GM12878 (cell line): ENCODE data around the gene ABCG1. TPM values are rescaled to one million over a fixed set of nuclear protein-coding genes. Genes with fewer than 3 reads are reported as not detected.

Source experiments
- ATAC-seq: fragments of 200-7000 bp; cut with Tn5 transposase; 3 replicates; pipeline ENCODE4 v1.9.1; 2020; ENCODE audit warnings: mild to moderate bottlenecking, moderate library complexity
- BruUV-seq: library from RNA; stranded (reverse); fragments of 400-500 nt; replicated peaks from 2 replicates; lab custom pipeline; 2021; lab: Mats Ljungman, UMichigan
- CTCF ChIA-PET: fragments of 300-600 bp; sonication (Branson Sonifier 250); formaldehyde crosslinking; extraction: SDS; loops from one replicate; lab custom pipeline; 2021; ENCODE audit warnings: inconsistent platforms; lab: Yijun Ruan, JAX
- POLR2A ChIA-PET: fragments of 350-600 bp; formaldehyde crosslinking; extraction: SDS; loops from one replicate; lab custom pipeline; 2021; ENCODE audit warnings: inconsistent platforms; lab: Charles Lee
- RAD21 ChIA-PET: fragments of 300-600 bp; sonication (Branson Sonifier 250); formaldehyde crosslinking; loops from one replicate; lab custom pipeline; 2023; ENCODE audit warnings: antibody characterized with exemption; ENCODE audit not compliant: unreplicated experiment; lab: Charles Lee
- SMC1A ChIA-PET: fragments of 300-600 bp; sonication (Branson Sonifier 250); formaldehyde crosslinking; loops from one replicate; lab custom pipeline; 2023; ENCODE audit not compliant: unreplicated experiment, uncharacterized antibody; lab: Charles Lee
- DNase-seq: peaks from one replicate; pipeline ENCODE4 v3.0.0-alpha.2; 2011; ENCODE audit warnings: low read depth, low spot score
- FAIRE-seq: peaks from 3 replicates; lab custom pipeline; 2011; peaks lifted over from hg19 to GRCh38; lab: Jason Lieb, UNC
- H2AFZ ChIP-seq: 2 replicates; pipeline ENCODE4 v1.6.0; 2011; ENCODE audit warnings: low read depth, low read length, control low read depth; ENCODE audit not compliant: control insufficient read depth
- H3K27ac ChIP-seq: 2 replicates; pipeline ENCODE4 v1.5.1; 2011; ENCODE audit warnings: control low read depth; ENCODE audit not compliant: control insufficient read depth, insufficient read depth
- H3K27me3 ChIP-seq, 2 experiments: replicated peaks in 1 of 2; 2 replicates each; pipeline versions ENCODE4 v1.6.0 to v1.6.1; 2011; ENCODE audit warnings: low read length in 1 of 2; ENCODE audit not compliant: control insufficient read depth in 2 of 2, insufficient read depth in 2 of 2
- H3K36me3 ChIP-seq, 2 experiments: 2 replicates each; pipeline ENCODE4 v1.5.1; 2011; ENCODE audit warnings: low read length in 1 of 2; ENCODE audit not compliant: control insufficient read depth in 2 of 2, insufficient read depth in 2 of 2
- H3K4me1 ChIP-seq: 2 replicates; pipeline ENCODE4 v1.6.1; 2011; ENCODE audit warnings: mild to moderate bottlenecking, low read length, moderate library complexity, mixed read lengths; ENCODE audit not compliant: control insufficient read depth, insufficient read depth
- H3K4me2 ChIP-seq: 2 replicates; pipeline ENCODE4 v1.6.0; 2011; ENCODE audit warnings: control low read depth; ENCODE audit not compliant: control insufficient read depth, insufficient read depth
- H3K4me3 ChIP-seq: fragments of 200-600 bp; sonication (generic); 2 replicates; pipeline ENCODE4 v1.5.1; 2016
- H3K79me2 ChIP-seq: 2 replicates; pipeline ENCODE4 v1.6.0; 2011; ENCODE audit warnings: low read length; ENCODE audit not compliant: control insufficient read depth, insufficient read depth
- H3K9ac ChIP-seq: 2 replicates; pipeline ENCODE4 v1.8.0; 2011; ENCODE audit warnings: low read length, control low read depth, mixed read lengths; ENCODE audit not compliant: control insufficient read depth, insufficient read depth
- H3K9me3 ChIP-seq: replicated peaks from 3 replicates; pipeline ENCODE4 v1.5.1; 2011; ENCODE audit warnings: mild to moderate bottlenecking, low read length; ENCODE audit not compliant: control insufficient read depth, insufficient read depth
- H4K20me1 ChIP-seq: 2 replicates; pipeline ENCODE4 v1.6.0; 2011; ENCODE audit not compliant: control insufficient read depth, insufficient read depth
- FOXM1 ChIP-seq: IDR thresholded peaks from 2 replicates; pipeline ENCODE4 v1.6.1; 2012; ENCODE audit warnings: low read depth, mild to moderate bottlenecking, inconsistent platforms, low read length, moderate library complexity
- HDAC6 ChIP-seq: fragments of 200-600 bp; sonication (generic); IDR thresholded peaks from one replicate; pipeline ENCODE4 v1.8.0; 2017; ENCODE audit warnings: antibody characterized with exemption; ENCODE audit not compliant: unreplicated experiment
- RFX5 ChIP-seq: IDR thresholded peaks from 2 replicates; pipeline ENCODE4 v1.6.1; 2011; ENCODE audit warnings: low read depth, low read length, improper control_type of control experiment
- STAT3 ChIP-seq: IDR thresholded peaks from 2 replicates; pipeline ENCODE4 v1.6.1; 2011; ENCODE audit warnings: low read depth, low read length, improper control_type of control experiment
- TARDBP ChIP-seq: IDR thresholded peaks from 2 replicates; pipeline ENCODE4 v1.6.1; 2016; ENCODE audit warnings: borderline replicate concordance
- WRNIP1 ChIP-seq: IDR thresholded peaks from 2 replicates; pipeline ENCODE4 v1.6.1; 2011; ENCODE audit warnings: low read depth, low read length, improper control_type of control experiment, borderline replicate concordance
- ZNF622 ChIP-seq: fragments of 450-650 bp; IDR thresholded peaks from 2 replicates; pipeline ENCODE4 v1.6.1; 2017; ENCODE audit warnings: mild to moderate bottlenecking, inconsistent platforms
- WGBS: methylation state at CpG from one replicate; pipeline ENCODE4 v1.1.6; 2016; ENCODE audit warnings: low lambda C conversion rate; ENCODE audit not compliant: insufficient replicate concordance, insufficient coverage; ENCODE audit errors: missing lambda C conversion rate; 5-methylcytosine and 5-hydroxymethylcytosine counted together
- in situ Hi-C: fragments of 300-500 bp; cut with MboI; formaldehyde crosslinking; loops from 9 replicates; pipeline ENCODE4 v1.14.3; 2018; ENCODE audit warnings: mixed read lengths
- intact Hi-C: fragments of 100-400 bp; cut with micrococcal nuclease; formaldehyde crosslinking; loops from one replicate; pipeline ENCODE4 v1.14.2; 2022; ENCODE audit not compliant: unreplicated experiment
- polyA plus RNA-seq, 11 experiments: library from polyadenylated mRNA; depleted of rRNA in 4 of 11; unstranded in 6 of 11; stranded (reverse) in 5 of 11; fragments of >200 nt; fragmentation: Nextera tagmentation in 4 of 11; fragmentation: Illumina TruSeq in 1 of 11; extraction: Ambion mirVana in 4 of 11; extraction: Trizol in 1 of 11; gene quantifications; 1 replicate in 1 of 11; 2 replicates in 10 of 11; pipeline versions ENCODE4 v1.2.1 to v1.2.3, GENCODE V29; 2011 to 2016; ENCODE audit warnings: inconsistent platforms in 2 of 11, missing spikeins in 2 of 11, low read depth in 1 of 11
- total RNA-seq, 4 experiments: library from RNA; depleted of rRNA in 3 of 4; stranded (reverse); fragments of >200 nt in 3 of 4; fragmentation: Illumina TruSeq in 1 of 4; extraction: Trizol in 1 of 4; gene quantifications; 2 replicates each; pipeline versions ENCODE4 v1.2.1 to v1.2.3, GENCODE V29; 2013 to 2021

ABCG1 gene
- total and polyA plus RNA-seq, 10 of the 15 experiments (the other 5 are each of a cell fraction or from before 2014, with no cell fraction given) = 0.59 to 19.3 (median 5.7) TPM

DNA sequence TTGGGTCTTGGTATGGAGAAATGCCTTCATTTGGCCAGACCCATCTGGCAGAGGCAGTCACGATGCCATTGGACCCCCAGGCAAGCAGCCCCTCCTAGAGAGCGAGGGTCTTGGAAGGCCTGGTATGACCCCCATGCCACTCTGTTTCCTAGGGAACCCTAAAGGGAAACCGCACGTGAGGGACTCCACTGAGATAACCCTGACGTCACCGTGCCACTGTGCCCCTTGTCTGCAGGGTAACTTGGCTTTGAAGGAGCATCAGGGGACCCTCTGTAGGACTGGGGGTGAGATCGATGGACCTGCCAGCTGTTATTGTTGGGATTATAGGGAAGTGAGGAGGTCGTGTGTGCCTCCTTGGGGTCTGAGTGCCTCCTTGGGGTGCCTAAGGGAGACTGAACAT lies 34.5 kb downstream of the ABCG1 start (continued):
- TF ChIP-seq RFX5 (no peak), TARDBP (no peak), WRNIP1 (no peak), HDAC6 (no peak), STAT3 (no peak)

DNA sequence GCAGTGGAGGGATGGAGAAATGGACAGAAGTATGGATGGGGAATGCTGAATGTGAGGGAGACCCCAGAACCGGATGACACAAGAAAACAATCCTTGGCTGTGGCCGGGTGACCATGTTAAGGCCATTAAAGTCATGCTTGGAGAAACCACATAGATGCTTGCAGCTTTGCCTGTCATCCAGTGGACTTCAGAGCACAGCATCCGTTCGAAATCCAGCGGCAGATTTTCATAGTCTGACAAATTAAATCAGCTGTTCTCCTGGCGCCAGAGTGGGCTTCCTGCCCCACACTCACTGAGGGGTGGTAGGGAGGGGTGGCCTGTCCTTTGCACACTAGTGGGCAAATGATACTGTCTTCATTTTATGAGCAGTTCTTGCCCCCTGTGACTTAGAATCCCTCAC lies 35.1 kb downstream of the ABCG1 start:
- TF ChIP-seq FOXM1 = no peak
- TF ChIP-seq ZNF622 = no peak
- TF ChIP-seq, all 136 proteins: peak for 0
- ChIA-PET SMC1A (interaction anchor here (0.6 to 7.4 kb wide), 7 partner anchors 16 to 90 kb away, joined by 3 to 41 read pairs (median 4); no protein-coding TSS in a partner anchor), CTCF (interaction anchor here (0.7 to 2.9 kb wide), 6 partner anchors 15 to 109 kb away, joined by 3 to 11 read pairs (median 4); no protein-coding TSS in a partner anchor), RAD21 (interaction anchor here (1.5 to 7.1 kb wide), 4 partner anchors 15 to 90 kb away, joined by 6 to 60 read pairs (median 8); no protein-coding TSS in a partner anchor), POLR2A (interaction anchor here (1.1 to 2.2 kb wide), 2 partner anchors 17 to 20 kb away, joined by 4 to 11 read pairs; no protein-coding TSS in a partner anchor)
- Histone ChIP-seq H2AFZ (no peak overlapping the region), H3K36me3 (no peaks in the 10 kb centered on the region), H3K9me3 (no peaks in the 10 kb centered on the region), H3K79me2 (no peaks in the 10 kb centered on the region), H3K27me3 (no peaks in the 10 kb centered on the region; a peak in 1 of 4 replicates), H3K9ac (no peak overlapping the region), H3K4me3 (no peak overlapping the region), H3K27ac (no peak overlapping the region), H4K20me1 (no peaks in the 10 kb centered on the region), H3K4me1 (peaks cover 11% of the 10 kb centered on the region), H3K4me2 (no peak overlapping the region)
- FAIRE-seq = no peak
- DNase-seq = no peak
- no peak for ATAC-seq
- 4% methylated on average over 6 of the region's 6 CpGs for WGBS
- BruUV-seq = no TSS peak
- intact Hi-C loops = no loop called here
- in situ Hi-C loops = loop anchor here (5.0 kb wide), 1 partner anchor 82 kb away; no protein-coding TSS in a partner anchor
